Prostate gland (tissue), 2 donors: Measurements from ENCODE around the gene GPR148.

Experiments used
- CTCF ChIP-seq, 4 experiments: fragments of 200-600 bp in 2 of 4; fragments of 450-650 bp in 2 of 4; sonication (generic) in 2 of 4; IDR thresholded peaks; 1 replicate in 3 of 4; 2 replicates in 1 of 4; pipeline ENCODE4 v1.5.1; 2016 to 2019; ENCODE audit warnings: antibody characterized with exemption in 4 of 4, mild to moderate bottlenecking in 2 of 4, moderate library complexity in 2 of 4
- POLR2A ChIP-seq: fragments of 450-650 bp; IDR thresholded peaks from one replicate; pipeline ENCODE4 v1.6.1; 2016; ENCODE audit warnings: antibody characterized with exemption, mild to moderate bottlenecking
- POLR2AphosphoS5 ChIP-seq: sonication (generic); formaldehyde crosslinking; IDR thresholded peaks from one replicate; pipeline ENCODE4 v1.6.1; 2017; ENCODE audit warnings: antibody characterized with exemption

- TF ChIP-seq POLR2A = no peak
- TF ChIP-seq CTCF (IDR thresholded peaks at IDR 0.05) = no peak
- TF ChIP-seq POLR2AphosphoS5 = no peak
Measured at GRCh38 chr2:130749078-130749477, 20.2 kb downstream of the GPR148 start.
